H1 (cell line): Measurements from ENCODE around the gene SVIP. TPM values are rescaled to one million over a fixed set of nuclear protein-coding genes. Genes with fewer than 3 reads are reported as not detected.
A peak's percentile ranks its signal among the peaks of the same experiment; 100 is the strongest.

Experiments used
- CTCF ChIA-PET: fragments of 300-600 bp; sonication (Branson Sonifier 250); formaldehyde crosslinking; loops from one replicate; lab custom pipeline; 2021; ENCODE audit not compliant: partially characterized antibody; lab: Charles Lee
- POLR2A ChIA-PET: fragments of 300-600 bp; sonication (Branson Sonifier 250); formaldehyde crosslinking; loops from one replicate; lab custom pipeline; 2021; ENCODE audit warnings: inconsistent platforms; ENCODE audit not compliant: partially characterized antibody; lab: Charles Lee
- DNase-seq, 2 experiments: peaks; one replicate each; pipeline versions ENCODE4 v3.0.0 to v3.0.0-alpha.2; 2010 to 2022; ENCODE audit warnings: low spot score in 2 of 2, low read depth in 1 of 2, mixed read lengths in 1 of 2
- FAIRE-seq: peaks from 2 replicates; lab custom pipeline; 2011; peaks lifted over from hg19 to GRCh38; lab: Jason Lieb, UNC
- H2AFZ ChIP-seq: 2 replicates; pipeline ENCODE4 v1.8.1; 2012; ENCODE audit warnings: low read length, inconsistent platforms
- H2AK5ac ChIP-seq: 2 replicates; pipeline ENCODE4 v1.6.1; 2013; ENCODE audit warnings: low read depth, low read length
- H2BK120ac ChIP-seq: replicated peaks from 2 replicates; pipeline ENCODE3; 2013; ENCODE audit warnings: low read depth, low read length, inconsistent platforms
- H2BK12ac ChIP-seq: 2 replicates; pipeline ENCODE4 v1.6.1; 2013; ENCODE audit warnings: low read depth, low read length
- H2BK15ac ChIP-seq: 2 replicates; pipeline ENCODE4 v1.6.1; 2013; ENCODE audit warnings: low read length
- H2BK20ac ChIP-seq: 2 replicates; pipeline ENCODE4 v1.6.1; 2013; ENCODE audit warnings: low read length
- H2BK5ac ChIP-seq: 2 replicates; pipeline ENCODE4 v1.6.1; 2013; ENCODE audit warnings: low read depth, low read length
- H3K14ac ChIP-seq: 2 replicates; pipeline ENCODE4 v1.6.1; 2013; ENCODE audit warnings: inconsistent platforms; ENCODE audit not compliant: insufficient read length
- H3K18ac ChIP-seq: 2 replicates; pipeline ENCODE4 v1.6.1; 2013; ENCODE audit warnings: low read length; ENCODE audit errors: extremely low read depth
- H3K23ac ChIP-seq: 2 replicates; pipeline ENCODE4 v1.6.1; 2013; ENCODE audit warnings: inconsistent platforms; ENCODE audit not compliant: insufficient read length
- H3K23me2 ChIP-seq: 2 replicates; pipeline ENCODE4 v1.6.1; 2013; ENCODE audit warnings: low read depth, low read length
- H3K27ac ChIP-seq: 2 replicates; pipeline ENCODE4 v1.6.1; 2011; ENCODE audit warnings: low read depth, low read length, inconsistent platforms
- H3K27me3 ChIP-seq, 4 experiments: replicated peaks in 1 of 4; 1 replicate in 1 of 4; 2 replicates in 3 of 4; pipeline versions ENCODE4 v1.6.1 to v1.8.1; 2011 to 2013; ENCODE audit warnings: low read length in 3 of 4, mild to moderate bottlenecking in 3 of 4, inconsistent platforms in 2 of 4, mixed read lengths in 2 of 4, moderate library complexity in 1 of 4; ENCODE audit not compliant: control insufficient read depth in 3 of 4, insufficient read depth in 3 of 4; ENCODE audit errors: extremely low read depth in 1 of 4
- H3K36me3 ChIP-seq, 4 experiments: 2 replicates each; pipeline versions ENCODE4 v1.6.1 to v1.8.1; 2011 to 2013; ENCODE audit warnings: mild to moderate bottlenecking in 4 of 4, low read length in 3 of 4, moderate library complexity in 2 of 4, control low read depth in 1 of 4, inconsistent platforms in 1 of 4; ENCODE audit not compliant: insufficient read depth in 4 of 4, control insufficient read depth in 2 of 4
- H3K4ac ChIP-seq: replicated peaks from 2 replicates; pipeline ENCODE3; 2013; ENCODE audit warnings: low read length, low read depth, mixed read lengths, inconsistent platforms; ENCODE audit not compliant: insufficient read length
- H3K4me1 ChIP-seq, 4 experiments: replicated peaks in 1 of 4; 1 replicate in 1 of 4; 2 replicates in 3 of 4; pipeline versions ENCODE4 v1.6.1 to v1.8.1; 2011 to 2013; ENCODE audit warnings: low read length in 3 of 4, inconsistent platforms in 2 of 4, mixed read lengths in 1 of 4; ENCODE audit not compliant: insufficient read depth in 4 of 4, control insufficient read depth in 3 of 4
- H3K4me2 ChIP-seq, 2 experiments: 2 replicates each; pipeline versions ENCODE4 v1.6.1 to v1.8.1; 2011 to 2013; ENCODE audit warnings: low read depth in 2 of 2, low read length in 2 of 2, control low read depth in 1 of 2, inconsistent platforms in 1 of 2, mild to moderate bottlenecking in 1 of 2; ENCODE audit not compliant: insufficient read depth in 1 of 2
- H3K4me3 ChIP-seq, 4 experiments: fragments of 200-600, 300-600 bp in 1 of 4; sonication (generic), shearing (Covaris generic), sonication (Bioruptor Twin) in 1 of 4; 2 replicates each; pipeline versions ENCODE4 v1.5.1 to v1.8.1; 2011 to 2016; ENCODE audit warnings: low read length in 4 of 4, low read depth in 3 of 4, control low read depth in 2 of 4, inconsistent platforms in 2 of 4, mild to moderate bottlenecking in 2 of 4, mixed read lengths in 1 of 4, moderate library complexity in 1 of 4; ENCODE audit not compliant: insufficient read depth in 2 of 4; ENCODE audit errors: extremely low read depth in 1 of 4
- H3K56ac ChIP-seq: replicated peaks from 2 replicates; pipeline ENCODE3; 2013; ENCODE audit warnings: low read depth, mild to moderate bottlenecking, mixed read lengths, low read length, inconsistent platforms; ENCODE audit not compliant: insufficient read length
- H3K79me1 ChIP-seq: 2 replicates; pipeline ENCODE4 v1.6.1; 2013; ENCODE audit warnings: low read depth, low read length, control low read depth
- H3K79me2 ChIP-seq, 2 experiments: 2 replicates each; pipeline versions ENCODE4 v1.6.1 to v1.8.1; 2012 to 2013; ENCODE audit warnings: low read length in 2 of 2, mild to moderate bottlenecking in 2 of 2, inconsistent platforms in 1 of 2; ENCODE audit not compliant: insufficient read depth in 2 of 2, control insufficient read depth in 1 of 2
- H3K9ac ChIP-seq, 4 experiments: replicated peaks in 1 of 4; 1 replicate in 1 of 4; 2 replicates in 3 of 4; pipeline versions ENCODE4 v1.6.1 to v1.8.1; 2011 to 2013; ENCODE audit warnings: low read depth in 3 of 4, low read length in 3 of 4, control low read depth in 2 of 4, mild to moderate bottlenecking in 2 of 4, moderate library complexity in 2 of 4, inconsistent platforms in 1 of 4; ENCODE audit errors: extremely low read depth in 1 of 4
- H3K9me3 ChIP-seq, 2 experiments: 2 replicates each; pipeline versions ENCODE4 v1.6.1 to v1.8.1; 2012 to 2013; ENCODE audit warnings: mild to moderate bottlenecking in 2 of 2, moderate library complexity in 2 of 2, control low read depth in 1 of 2, inconsistent platforms in 1 of 2, low read depth in 1 of 2, low read length in 1 of 2, mixed read lengths in 1 of 2; ENCODE audit not compliant: insufficient read depth in 2 of 2
- H4K20me1 ChIP-seq, 2 experiments: replicated peaks in 1 of 2; 2 replicates each; pipeline versions ENCODE3 to v1.8.1; 2011 to 2013; ENCODE audit warnings: inconsistent platforms in 2 of 2, low read length in 2 of 2, mild to moderate bottlenecking in 1 of 2; ENCODE audit not compliant: insufficient read depth in 2 of 2, control insufficient read depth in 1 of 2
- H4K5ac ChIP-seq: 2 replicates; pipeline ENCODE4 v1.6.1; 2013; ENCODE audit warnings: low read length, low read depth, mixed read lengths, inconsistent platforms; ENCODE audit not compliant: insufficient read length
- H4K8ac ChIP-seq: 2 replicates; pipeline ENCODE4 v1.8.0; 2013; ENCODE audit warnings: mild to moderate bottlenecking, moderate library complexity, low read length, inconsistent platforms; ENCODE audit not compliant: insufficient read depth; ENCODE audit errors: extremely low read depth
- H4K91ac ChIP-seq: replicated peaks from 2 replicates; pipeline ENCODE3; 2013; ENCODE audit warnings: low read length, mixed read lengths, inconsistent platforms; ENCODE audit not compliant: insufficient read length
- MAFK ChIP-seq: IDR thresholded peaks from 2 replicates; pipeline ENCODE4 v1.6.1; 2012; ENCODE audit warnings: low read depth, mild to moderate bottlenecking, improper control_type of control experiment, low read length
- MAX ChIP-seq: IDR thresholded peaks from 2 replicates; pipeline ENCODE4 v1.6.1; 2012; ENCODE audit warnings: inconsistent platforms
- RAD21 ChIP-seq, 2 experiments: IDR thresholded peaks in 1 of 2; conservative IDR thresholded peaks in 1 of 2; 2 replicates each; pipeline ENCODE4 v1.6.1; 2011; ENCODE audit warnings: low read depth in 2 of 2, low read length in 2 of 2, improper control_type of control experiment in 1 of 2, inconsistent platforms in 1 of 2, mild to moderate bottlenecking in 1 of 2, moderate library complexity in 1 of 2
- SIX5 ChIP-seq: IDR thresholded peaks from 2 replicates; pipeline ENCODE4 v1.6.1; 2011; ENCODE audit warnings: mild to moderate bottlenecking, low read depth, low read length
- SP2 ChIP-seq: IDR thresholded peaks from 2 replicates; pipeline ENCODE4 v1.6.1; 2012; ENCODE audit warnings: mild to moderate bottlenecking, low read length, inconsistent platforms
- WGBS, 2 experiments: shearing (Covaris generic) in 1 of 2; methylation state at CpG; one replicate each; pipeline versions ENCODE4 v1.1.6 to v1.1.7; 2013 to 2015; ENCODE audit warnings: low lambda C conversion rate in 2 of 2, mixed read lengths in 2 of 2, inconsistent platforms in 1 of 2, low coverage in 1 of 2, missing lambda C conversion rate in 1 of 2; ENCODE audit not compliant: insufficient replicate concordance in 2 of 2, insufficient coverage in 1 of 2, insufficient read length in 1 of 2; ENCODE audit errors: extremely low coverage in 1 of 2, missing lambda C conversion rate in 1 of 2; 5-methylcytosine and 5-hydroxymethylcytosine counted together
- long read RNA-seq, 2 experiments: library from RNA in 1 of 2; library from capped mRNA in 1 of 2; stranded (forward); transcript quantifications; one replicate each; pipeline ENCODE4 v2.0.0, GENCODE V29; 2021; ENCODE audit warnings: inconsistent platforms in 1 of 2
- polyA minus RNA-seq, 3 experiments: library from RNA; depleted of rRNA, polyadenylated mRNA; stranded (reverse); fragments of >200 nt; gene quantifications; 1 replicate in 2 of 3; 2 replicates in 1 of 3; pipeline ENCODE4 v1.2.3, GENCODE V29; 2011
- polyA plus RNA-seq, 7 experiments: library from polyadenylated mRNA; depleted of rRNA in 3 of 7; stranded (reverse) in 5 of 7; unstranded in 2 of 7; fragments of >200 nt in 5 of 7; fragments of 200-250 nt in 2 of 7; gene quantifications; 1 replicate in 5 of 7; 2 replicates in 1 of 7; 4 replicates in 1 of 7; pipeline versions ENCODE4 v1.2.1 to v1.2.3, GENCODE V29; 2011 to 2013; ENCODE audit warnings: missing spikeins in 2 of 7, mixed read lengths in 2 of 7
- total RNA-seq: library from RNA; stranded (reverse); fragmentation: NEBNext Ultra II Directional; extraction: Animal tissue kit (Norgen Biotek cat#: 25700); gene quantifications from 2 replicates; pipeline ENCODE4 v1.2.1, GENCODE V29; 2021

Gene SVIP
- total RNA-seq, result 10.5 and 11.4 TPM in 2 replicates
- polyA plus RNA-seq (2011; rRNA removed), result 0.69 and 1.2 TPM in 2 replicates
- 1.6 TPM for polyA plus RNA-seq (2011; cell fraction: cytosol; rRNA removed)
- polyA plus RNA-seq (2011; cell fraction: nucleus; rRNA removed), result 0.58 TPM
- 2.0 to 4.1 TPM (median 3.2 TPM) in 4 replicates for polyA plus RNA-seq (2012, experiment 1 of 2)
- 0.98 TPM for polyA plus RNA-seq (2012, experiment 2 of 2)
- polyA plus RNA-seq (2013, experiment 1 of 2), result 7.9 TPM
- 8.6 TPM for polyA plus RNA-seq (2013, experiment 2 of 2)
- polyA minus RNA-seq (2011; rRNA and poly(A)+ RNA removed), result 0.50 and 1.0 TPM in 2 replicates
- 1.0 TPM for polyA minus RNA-seq (2011; cell fraction: cytosol; rRNA and poly(A)+ RNA removed)
- 4.1 TPM for polyA minus RNA-seq (2011; cell fraction: nucleus; rRNA and poly(A)+ RNA removed)
- long read RNA-seq, experiment 1, full-length matches to known transcripts, result 19 of 23 reads
- long read RNA-seq, experiment 1, partial matches to known transcripts, result 0 of 23 reads
- long read RNA-seq, experiment 1, other reads (novel, unspliced or antisense), result 4 of 23 reads
- long read RNA-seq, experiment 2, full-length matches to known transcripts, result 14 of 15 reads
- long read RNA-seq, experiment 2, partial matches to known transcripts, result 0 of 15 reads
- long read RNA-seq, experiment 2, other reads (novel, unspliced or antisense), result 1 of 15 reads

- POLR2A ChIA-PET, result interaction anchor here (1.4 to 1.5 kb wide), 2 partner anchors 9 to 301 kb away, joined by 3 to 4 read pairs; no protein-coding TSS in a partner anchor
- H3K79me2 ChIP-seq, result no peaks in the 10 kb centered on the region
- 0 out of 2 replicates have a peak within 1 kb of the TSS, but pooled peaks have one; percentile 17 for H2BK12ac ChIP-seq
- peak within 1 kb of the TSS; percentile 22 for H2BK120ac ChIP-seq
- FAIRE-seq (peak; percentile 36), DNase-seq (peak; percentile 85 to 98)
- no peak within 1 kb of the TSS for H3K23ac ChIP-seq
- no peak within 1 kb of the TSS for H3K56ac ChIP-seq
- H3K36me3 ChIP-seq, result no peaks in the 10 kb centered on the region
- no peak within 1 kb of the TSS for H2BK15ac ChIP-seq
- H3K27me3 ChIP-seq, result 0 out of 7 replicates have a peak, but pooled peaks cover 0 to 2% (median 0%) of the 10 kb centered on the region in 4 experiments
- H3K14ac ChIP-seq, result no peak within 1 kb of the TSS
- peaks cover 0 to 4% (median 0%) of the 10 kb centered on the region in 4 experiments; a peak in 1 of 7 replicates for H3K4me1 ChIP-seq
- no peaks in the 10 kb centered on the region for H4K20me1 ChIP-seq
- peak within 1 kb of the TSS; percentile 69 for H3K4ac ChIP-seq
- H2BK5ac ChIP-seq, result peak within 1 kb of the TSS; percentile 60; the same call in 1 of the 2 replicates
- H3K4me2 ChIP-seq, result peak within 1 kb of the TSS; percentile 60 to 93
- H3K4me3 ChIP-seq, result peak within 1 kb of the TSS; percentile 61 to 91 (median 80)
- no peak within 1 kb of the TSS for H3K27ac ChIP-seq
- peak within 1 kb of the TSS; percentile 31 to 76 (median 42); a peak in 6 of 7 replicates for H3K9ac ChIP-seq
- H2AFZ ChIP-seq, result peak within 1 kb of the TSS; percentile 23; the same call in 1 of the 2 replicates
- no peaks in the 10 kb centered on the region for H3K79me1 ChIP-seq
- 5% methylated on average over 35 of the region's 79 CpGs; no CpG with 5 or more reads in 1 of the 2 experiments for WGBS, 2 experiments
- peak within 1 kb of the TSS; percentile 32; the same call in 1 of the 2 replicates for H3K18ac ChIP-seq
- H2AK5ac ChIP-seq, result no peak within 1 kb of the TSS
- CTCF ChIA-PET, result interaction anchor here (0.6 to 1.8 kb wide), 12 partner anchors 9 to 586 kb away, joined by 3 to 7 read pairs (median 3); partner anchors contain the start of gene FANCF
- no peaks in the 10 kb centered on the region for H3K9me3 ChIP-seq
- peak within 1 kb of the TSS; percentile 79; the same call in 1 of the 2 replicates for H4K8ac ChIP-seq
- H4K5ac ChIP-seq, result no peak within 1 kb of the TSS
- H4K91ac ChIP-seq, result no peak within 1 kb of the TSS
- no peak within 1 kb of the TSS for H2BK20ac ChIP-seq
- H3K23me2 ChIP-seq, result no peaks in the 10 kb centered on the region; the same call in 1 of the 2 replicates
- TF ChIP-seq SIX5 (no peak), MAX (no peak; the same call in 1 of the 2 replicates), SP2 (no peak), RAD21 (IDR thresholded peaks at IDR 0.05 in 1 of 2, conservative IDR thresholded peaks at IDR 0.05 in 1 of 2; ENCODE audit: low read depth in 2 of 2, low read length in 2 of 2) (peak; percentile 47 to 53), MAFK (no peak)
Measured at GRCh38 chr11:22829231-22830081, at the start of gene SVIP. TSS of gene SVIP (minus strand) at chr11:22829801. CDS start at chr11:22829748, 53 bp downstream.
